Measurements from ENCODE around the gene TSNAX. TPM values are rescaled to one million over a fixed set of nuclear protein-coding genes. Genes with fewer than 3 reads are reported as not detected.

The TSNAX gene
- total RNA-seq, 1 donor from 2014 or later, result 38.7 TPM

GRCh38 chr1:231553320-231553719 lies 24.9 kb downstream of the TSNAX start:
- ChIA-PET POLR2A (no interaction called here), CTCF (no interaction called here)
- peaks cover 45% of the 10 kb centered on the region for H3K36me3 Mint-ChIP-seq (ENCODE audit: low read depth)
- no peak overlapping the region for H3K4me3 Mint-ChIP-seq
- TF ChIP-seq CTCF (IDR thresholded peaks at IDR 0.05), result no peak
- no peaks in the 10 kb centered on the region for H3K27me3 Mint-ChIP-seq
- peaks cover 1% of the 10 kb centered on the region for H3K4me1 Mint-ChIP-seq
- no peak overlapping the region for H3K27ac Mint-ChIP-seq
- no peak for DNase-seq
- H3K9me3 Mint-ChIP-seq, result no peaks in the 10 kb centered on the region
- intact Hi-C loops (cut with micrococcal nuclease), result no loop called here
- ATAC-seq (ENCODE audit: low read depth), result no peak

- Mint-ChIP-seq H3K36me3 (ENCODE audit: low read depth) (peaks cover 35% of the 10 kb centered on the region), H3K4me1 (peaks cover 3% of the 10 kb centered on the region), H3K4me3 (no peak overlapping the region), H3K27ac (no peak overlapping the region), H3K9me3 (no peaks in the 10 kb centered on the region), H3K27me3 (no peaks in the 10 kb centered on the region)
- intact Hi-C loops (cut with micrococcal nuclease), result no loop called here
- no peak for ATAC-seq (ENCODE audit: low read depth)
- CTCF ChIA-PET, result no interaction called here
- no peak for TF ChIP-seq CTCF (IDR thresholded peaks at IDR 0.05)
- no peak for DNase-seq
- POLR2A ChIA-PET, result no interaction called here
Measured at GRCh38 chr1:231554969-231555368, 26.5 kb downstream of the TSNAX start.

GRCh38 chr1:231557411-231557810 lies 28.9 kb downstream of the TSNAX start:
- intact Hi-C loops (cut with micrococcal nuclease), result no loop called here
- ATAC-seq (ENCODE audit: low read depth) (no peak), DNase-seq (no peak)
- ChIA-PET POLR2A (no interaction called here), CTCF (no interaction called here)
- Mint-ChIP-seq H3K27ac (no peak overlapping the region), H3K27me3 (no peaks in the 10 kb centered on the region), H3K9me3 (no peaks in the 10 kb centered on the region), H3K36me3 (ENCODE audit: low read depth) (peaks cover 34% of the 10 kb centered on the region), H3K4me1 (peaks cover 3% of the 10 kb centered on the region), H3K4me3 (no peak overlapping the region)
- no peak for TF ChIP-seq CTCF (IDR thresholded peaks at IDR 0.05)

GRCh38 chr1:231557898-231558707 lies 29.6 kb downstream of the TSNAX start:
- ATAC-seq (ENCODE audit: low read depth) (no peak), DNase-seq (no peak)
- POLR2A ChIA-PET, result no interaction called here
- H3K27ac Mint-ChIP-seq, result no peak overlapping the region
- peaks cover 3% of the 10 kb centered on the region for H3K4me1 Mint-ChIP-seq
- CTCF ChIA-PET, result no interaction called here
- no peaks in the 10 kb centered on the region for H3K9me3 Mint-ChIP-seq
- intact Hi-C loops (cut with micrococcal nuclease), result no loop called here
- peaks cover 36% of the 10 kb centered on the region for H3K36me3 Mint-ChIP-seq (ENCODE audit: low read depth)
- H3K27me3 Mint-ChIP-seq, result no peaks in the 10 kb centered on the region
- TF ChIP-seq CTCF (IDR thresholded peaks at IDR 0.05), result no peak
- no peak overlapping the region for H3K4me3 Mint-ChIP-seq

GRCh38 chr1:231558708-231559185 lies 30.3 kb downstream of the TSNAX start:
- no peak for TF ChIP-seq CTCF (IDR thresholded peaks at IDR 0.05)
- Mint-ChIP-seq H3K4me1 (peaks cover 3% of the 10 kb centered on the region), H3K4me3 (no peak overlapping the region), H3K9me3 (no peaks in the 10 kb centered on the region), H3K27ac (no peak overlapping the region), H3K36me3 (ENCODE audit: low read depth) (peaks cover 38% of the 10 kb centered on the region), H3K27me3 (no peaks in the 10 kb centered on the region)
- ChIA-PET CTCF (no interaction called here), POLR2A (interaction anchor here (0.6 kb wide), 1 partner anchor 14 kb away, joined by 4 read pairs; no protein-coding TSS in a partner anchor)
- intact Hi-C loops (cut with micrococcal nuclease), result no loop called here
- ATAC-seq (ENCODE audit: low read depth) (no peak), DNase-seq (no peak)

Measured in activated B cell treated with CpG ODN at 0.5 μM for 24 hours (primary cell).